ENCODE results near the gene C2orf49.

The C2orf49 gene

GRCh38 chr2:105321875-105322646, 15.3 kb upstream of the C2orf49 start:
- no peak for DNase-seq
- no peaks in the 10 kb centered on the region for H3F3A ChIP-seq (ENCODE audit: insufficient read depth, low read length)
- H3K9ac ChIP-seq (ENCODE audit: low read length), result no peak overlapping the region
- H3K4me1 ChIP-seq (ENCODE audit: low read length), result no peaks in the 10 kb centered on the region
- peaks cover 2% of the 10 kb centered on the region; the same call in 1 of the 2 replicates for H4K20me1 ChIP-seq (ENCODE audit: insufficient read depth, low read length)
- no peak overlapping the region for H2AFZ ChIP-seq (ENCODE audit: low read length)
- H3K79me2 ChIP-seq (ENCODE audit: low read length), result peaks cover 90% of the 10 kb centered on the region
- H3K9me3 ChIP-seq (replicated peaks; ENCODE audit: insufficient read depth, low read length), result no peaks in the 10 kb centered on the region
- no peak overlapping the region for H3K4me2 ChIP-seq (ENCODE audit: low read depth, low read length)
- TF ChIP-seq EZH2 (optimal IDR thresholded peaks at IDR 0.05; ENCODE audit: low read depth, low read length) (no peak), CTCF (IDR thresholded peaks at IDR 0.05; ENCODE audit: low read length) (no peak), EZH2phosphoT487 (IDR thresholded peaks at IDR 0.05; ENCODE audit: low read length) (no peak)
- H3K27me3 ChIP-seq (replicated peaks; ENCODE audit: insufficient read depth, low read length), result no peaks in the 10 kb centered on the region
- no peaks in the 10 kb centered on the region for H3K9me2 ChIP-seq (replicated peaks; ENCODE audit: insufficient read depth, low read length)
- H3K36me3 ChIP-seq (replicated peaks; ENCODE audit: insufficient read depth, low read length), result peaks cover 5% of the 10 kb centered on the region; the same call in 1 of the 2 replicates
- no peak overlapping the region for H3K27ac ChIP-seq (ENCODE audit: low read length)
- no peak overlapping the region for H3K4me3 ChIP-seq (ENCODE audit: low read length)

- Histone ChIP-seq H2AFZ (ENCODE audit: low read length) (no peak overlapping the region), H3K27me3 (replicated peaks; ENCODE audit: insufficient read depth, low read length) (no peaks in the 10 kb centered on the region), H3K4me2 (ENCODE audit: low read depth, low read length) (no peak overlapping the region), H3K4me3 (ENCODE audit: low read length) (no peak overlapping the region), H3K27ac (ENCODE audit: low read length) (no peak overlapping the region), H3K9ac (ENCODE audit: low read length) (no peak overlapping the region), H3K79me2 (ENCODE audit: low read length) (peaks cover 90% of the 10 kb centered on the region), H3K9me3 (replicated peaks; ENCODE audit: insufficient read depth, low read length) (no peaks in the 10 kb centered on the region), H3K36me3 (replicated peaks; ENCODE audit: insufficient read depth, low read length) (peaks cover 5% of the 10 kb centered on the region; the same call in 1 of the 2 replicates), H4K20me1 (ENCODE audit: insufficient read depth, low read length) (peaks cover 2% of the 10 kb centered on the region; the same call in 1 of the 2 replicates), H3K9me2 (replicated peaks; ENCODE audit: insufficient read depth, low read length) (no peaks in the 10 kb centered on the region), H3K4me1 (ENCODE audit: low read length) (no peaks in the 10 kb centered on the region), H3F3A (ENCODE audit: insufficient read depth, low read length) (no peaks in the 10 kb centered on the region)
- DNase-seq, result no peak
- TF ChIP-seq CTCF (IDR thresholded peaks at IDR 0.05; ENCODE audit: low read length) (no peak), EZH2phosphoT487 (IDR thresholded peaks at IDR 0.05; ENCODE audit: low read length) (no peak), EZH2 (optimal IDR thresholded peaks at IDR 0.05; ENCODE audit: low read depth, low read length) (no peak)
These were observed 14.2 kb upstream of the C2orf49 start for GRCh38 chr2:105323111-105323510.

- Histone ChIP-seq H3K4me1 (ENCODE audit: low read length) (no peaks in the 10 kb centered on the region), H3F3A (ENCODE audit: insufficient read depth, low read length) (no peaks in the 10 kb centered on the region), H3K4me2 (ENCODE audit: low read depth, low read length) (no peak overlapping the region), H3K9me3 (replicated peaks; ENCODE audit: insufficient read depth, low read length) (no peaks in the 10 kb centered on the region), H3K79me2 (ENCODE audit: low read length) (peaks cover 91% of the 10 kb centered on the region), H2AFZ (ENCODE audit: low read length) (no peak overlapping the region), H3K9ac (ENCODE audit: low read length) (no peak overlapping the region), H3K9me2 (replicated peaks; ENCODE audit: insufficient read depth, low read length) (no peaks in the 10 kb centered on the region), H3K27ac (ENCODE audit: low read length) (no peak overlapping the region), H3K36me3 (replicated peaks; ENCODE audit: insufficient read depth, low read length) (peaks cover 5% of the 10 kb centered on the region; the same call in 1 of the 2 replicates), H3K27me3 (replicated peaks; ENCODE audit: insufficient read depth, low read length) (no peaks in the 10 kb centered on the region), H4K20me1 (ENCODE audit: insufficient read depth, low read length) (0 out of 2 replicates have a peak, but pooled peaks cover 2% of the 10 kb centered on the region), H3K4me3 (ENCODE audit: low read length) (no peak overlapping the region)
- DNase-seq, result no peak
- TF ChIP-seq EZH2 (optimal IDR thresholded peaks at IDR 0.05; ENCODE audit: low read depth, low read length), result no peak
- TF ChIP-seq EZH2phosphoT487 (IDR thresholded peaks at IDR 0.05; ENCODE audit: low read length), result no peak
- TF ChIP-seq CTCF (IDR thresholded peaks at IDR 0.05; ENCODE audit: low read length), result no peak
These were observed 13.2 kb upstream of the C2orf49 start for GRCh38 chr2:105324101-105324500.

Data from MM.1S (cell line).